Activated CD4-positive, alpha-beta T cell treated with anti-CD3 and anti-CD28 coated beads, Interleukin-2, amount 10 ng/mL, durations not matched to agents 7 days and 5 days (primary cell): ENCODE data around the gene PLXNA1. TPM values are rescaled to one million over a fixed set of nuclear protein-coding genes. Genes with fewer than 3 reads are reported as not detected.

Experiments
- CTCF ChIA-PET: fragments of 350-600 bp; sonication (Branson Sonifier 250); formaldehyde crosslinking; loops from one replicate; lab custom pipeline; 2021; ENCODE audit warnings: antibody characterized with exemption; lab: Charles Lee
- POLR2A ChIA-PET: fragments of 350-600 bp; sonication (Branson Sonifier 250); formaldehyde crosslinking; loops from one replicate; lab custom pipeline; 2021; ENCODE audit warnings: antibody characterized with exemption; lab: Charles Lee
- DNase-seq: peaks from one replicate; pipeline ENCODE4 v3.0.0-alpha.2; 2020
- H3K27ac Mint-ChIP-seq: one replicate; pipeline ENCODE4 v1.8.0; 2021; ENCODE audit warnings: mild to moderate bottlenecking, moderate library complexity, mixed read lengths
- H3K27me3 Mint-ChIP-seq: one replicate; pipeline ENCODE4 v1.8.0; 2021; ENCODE audit warnings: mixed read lengths
- H3K36me3 Mint-ChIP-seq: one replicate; pipeline ENCODE4 v1.8.0; 2021; ENCODE audit warnings: low read depth, mixed read lengths
- H3K4me1 Mint-ChIP-seq: one replicate; pipeline ENCODE4 v1.8.0; 2021; ENCODE audit warnings: mixed read lengths
- H3K4me3 Mint-ChIP-seq: one replicate; pipeline ENCODE4 v1.8.0; 2021; ENCODE audit warnings: mild to moderate bottlenecking, moderate library complexity, mixed read lengths
- H3K9me3 Mint-ChIP-seq: one replicate; pipeline ENCODE4 v1.8.0; 2021; ENCODE audit warnings: mixed read lengths
- total RNA-seq, 2 experiments: library from RNA; stranded (reverse); gene quantifications; one replicate each; pipeline ENCODE4 v1.2.3, GENCODE V29; 2021

The PLXNA1 gene
- total RNA-seq, 2 experiments from 2014 or later = 3.8 to 3.9 TPM

- POLR2A ChIA-PET = no interaction called here
- no peak overlapping the region for H3K4me3 Mint-ChIP-seq
These were observed 11.8 kb downstream of the PLXNA1 start for GRCh38 chr3:126994661-126995245.

GRCh38 chr3:126995254-126995780, 12.4 kb downstream of the PLXNA1 start:
- DNase-seq = no peak
- H3K36me3 Mint-ChIP-seq = no peaks in the 10 kb centered on the region
- H3K4me1 Mint-ChIP-seq = no peaks in the 10 kb centered on the region
- no peaks in the 10 kb centered on the region for H3K9me3 Mint-ChIP-seq
- H3K27me3 Mint-ChIP-seq = no peaks in the 10 kb centered on the region
- CTCF ChIA-PET = interaction anchor here (0.5 to 1.7 kb wide), 5 partner anchors 13 to 1371 kb away, joined by 3 to 5 read pairs (median 4); no protein-coding TSS in a partner anchor
- H3K27ac Mint-ChIP-seq = no peak overlapping the region
- H3K4me3 Mint-ChIP-seq = no peak overlapping the region
- POLR2A ChIA-PET = no interaction called here

More at GRCh38 chr3:126994661-126995245, 11.8 kb downstream of the PLXNA1 start:
- H3K36me3 Mint-ChIP-seq = no peaks in the 10 kb centered on the region
- no peaks in the 10 kb centered on the region for H3K27me3 Mint-ChIP-seq
- no peak overlapping the region for H3K27ac Mint-ChIP-seq
- H3K9me3 Mint-ChIP-seq = no peaks in the 10 kb centered on the region
- no peaks in the 10 kb centered on the region for H3K4me1 Mint-ChIP-seq
- CTCF ChIA-PET = interaction anchor here (0.8 to 1.5 kb wide), 3 partner anchors 13 to 243 kb away, joined by 3 to 4 read pairs (median 3); no protein-coding TSS in a partner anchor
- DNase-seq = no peak

- ChIA-PET CTCF (interaction anchor here (0.5 to 1.7 kb wide), 3 partner anchors 22 to 1371 kb away, joined by 3 to 5 read pairs (median 4); no protein-coding TSS in a partner anchor), POLR2A (no interaction called here)
- Mint-ChIP-seq H3K4me1 (no peaks in the 10 kb centered on the region), H3K9me3 (no peaks in the 10 kb centered on the region), H3K27ac (no peak overlapping the region), H3K4me3 (no peak overlapping the region), H3K36me3 (no peaks in the 10 kb centered on the region), H3K27me3 (no peaks in the 10 kb centered on the region)
- DNase-seq = no peak
These were observed 13.1 kb downstream of the PLXNA1 start for GRCh38 chr3:126995926-126996512.

- POLR2A ChIA-PET = no interaction called here
These were observed 14.0 kb downstream of the PLXNA1 start for GRCh38 chr3:126996905-126997304.

GRCh38 chr3:126997455-126998038, 14.6 kb downstream of the PLXNA1 start:
- CTCF ChIA-PET = no interaction called here

More at GRCh38 chr3:126996905-126997304, 14.0 kb downstream of the PLXNA1 start:
- Mint-ChIP-seq H3K36me3 (no peaks in the 10 kb centered on the region), H3K4me3 (no peak overlapping the region), H3K4me1 (no peaks in the 10 kb centered on the region), H3K9me3 (no peaks in the 10 kb centered on the region), H3K27ac (no peak overlapping the region), H3K27me3 (no peaks in the 10 kb centered on the region)
- CTCF ChIA-PET = interaction anchor here (1.7 kb wide), 1 partner anchor 21 kb away, joined by 4 read pairs; no protein-coding TSS in a partner anchor
- no peak for DNase-seq

GRCh38 chr3:126998320-126998719, 15.4 kb downstream of the PLXNA1 start:
- no peak overlapping the region for H3K4me3 Mint-ChIP-seq
- ChIA-PET POLR2A (no interaction called here), CTCF (interaction anchor here (0.9 kb wide), 1 partner anchor 16 kb away, joined by 3 read pairs; the partner anchor contains the start of gene PLXNA1)
- no peak overlapping the region for H3K27ac Mint-ChIP-seq
- H3K36me3 Mint-ChIP-seq = no peaks in the 10 kb centered on the region
- no peaks in the 10 kb centered on the region for H3K9me3 Mint-ChIP-seq
- H3K4me1 Mint-ChIP-seq = no peaks in the 10 kb centered on the region
- H3K27me3 Mint-ChIP-seq = no peaks in the 10 kb centered on the region
- DNase-seq = no peak

More at GRCh38 chr3:126997455-126998038, 14.6 kb downstream of the PLXNA1 start:
- no peaks in the 10 kb centered on the region for H3K4me1 Mint-ChIP-seq
- H3K4me3 Mint-ChIP-seq = no peak overlapping the region
- no peaks in the 10 kb centered on the region for H3K9me3 Mint-ChIP-seq
- H3K27ac Mint-ChIP-seq = no peak overlapping the region
- no peaks in the 10 kb centered on the region for H3K36me3 Mint-ChIP-seq
- H3K27me3 Mint-ChIP-seq = no peaks in the 10 kb centered on the region
- POLR2A ChIA-PET = no interaction called here
- DNase-seq = no peak

GRCh38 chr3:126998728-126999127, 15.8 kb downstream of the PLXNA1 start:
- Mint-ChIP-seq H3K9me3 (no peaks in the 10 kb centered on the region), H3K4me1 (no peaks in the 10 kb centered on the region), H3K36me3 (no peaks in the 10 kb centered on the region), H3K27me3 (no peaks in the 10 kb centered on the region), H3K4me3 (no peak overlapping the region), H3K27ac (no peak overlapping the region)
- CTCF ChIA-PET = interaction anchor here (0.9 kb wide), 1 partner anchor 16 kb away, joined by 3 read pairs; the partner anchor contains the start of gene PLXNA1
- POLR2A ChIA-PET = no interaction called here
- DNase-seq = no peak

- Mint-ChIP-seq H3K36me3 (no peaks in the 10 kb centered on the region), H3K9me3 (no peaks in the 10 kb centered on the region), H3K4me3 (no peak overlapping the region), H3K27ac (no peak overlapping the region), H3K4me1 (no peaks in the 10 kb centered on the region), H3K27me3 (no peaks in the 10 kb centered on the region)
- no peak for DNase-seq
- ChIA-PET CTCF (interaction anchor here (1.9 to 2.3 kb wide), 2 partner anchors 10 to 17 kb away, joined by 5 to 7 read pairs; partner anchors contain the start of gene PLXNA1), POLR2A (no interaction called here)
These were observed 16.5 kb downstream of the PLXNA1 start for GRCh38 chr3:126999383-126999782.

- Mint-ChIP-seq H3K27me3 (no peaks in the 10 kb centered on the region), H3K9me3 (no peaks in the 10 kb centered on the region), H3K36me3 (no peaks in the 10 kb centered on the region), H3K27ac (no peak overlapping the region), H3K4me3 (no peak overlapping the region), H3K4me1 (no peaks in the 10 kb centered on the region)
- POLR2A ChIA-PET = no interaction called here
- no peak for DNase-seq
- CTCF ChIA-PET = interaction anchor here (1.9 to 2.3 kb wide), 2 partner anchors 10 to 18 kb away, joined by 5 to 7 read pairs; partner anchors contain the start of gene PLXNA1
These were observed 17.2 kb downstream of the PLXNA1 start for GRCh38 chr3:127000119-127000518.

GRCh38 chr3:127000761-127001160, 17.8 kb downstream of the PLXNA1 start:
- H3K9me3 Mint-ChIP-seq = no peaks in the 10 kb centered on the region
- no peak overlapping the region for H3K27ac Mint-ChIP-seq
- POLR2A ChIA-PET = no interaction called here

GRCh38 chr3:127001486-127002194, 18.7 kb downstream of the PLXNA1 start:
- no peaks in the 10 kb centered on the region for H3K4me1 Mint-ChIP-seq
- ChIA-PET POLR2A (no interaction called here), CTCF (interaction anchor here (2.3 kb wide), 1 partner anchor 8 kb away, joined by 5 read pairs; no protein-coding TSS in a partner anchor)
- H3K4me3 Mint-ChIP-seq = no peak overlapping the region
- no peaks in the 10 kb centered on the region for H3K9me3 Mint-ChIP-seq
- H3K27me3 Mint-ChIP-seq = no peaks in the 10 kb centered on the region
- DNase-seq = no peak
- no peaks in the 10 kb centered on the region for H3K36me3 Mint-ChIP-seq
- H3K27ac Mint-ChIP-seq = no peak overlapping the region

More at GRCh38 chr3:127000761-127001160, 17.8 kb downstream of the PLXNA1 start:
- no peak for DNase-seq
- CTCF ChIA-PET = interaction anchor here (1.9 to 2.3 kb wide), 2 partner anchors 9 to 18 kb away, joined by 5 to 7 read pairs; partner anchors contain the start of gene PLXNA1
- no peaks in the 10 kb centered on the region for H3K36me3 Mint-ChIP-seq
- no peaks in the 10 kb centered on the region for H3K27me3 Mint-ChIP-seq
- H3K4me1 Mint-ChIP-seq = no peaks in the 10 kb centered on the region
- H3K4me3 Mint-ChIP-seq = no peak overlapping the region
